GM12873 (cell line): Measurements from ENCODE around the gene WWC2.

ENCODE experiments used
- CTCF ChIP-seq: IDR thresholded peaks from 2 replicates; pipeline ENCODE4 v1.5.1; 2012; ENCODE audit warnings: low read depth, mild to moderate bottlenecking, moderate library complexity, low read length, control low read depth; ENCODE audit not compliant: insufficient read depth; ENCODE audit errors: missing control alignments

The WWC2 gene

GRCh38 chr4:183356173-183356830, 257.2 kb downstream of the WWC2 start:
- no peak for TF ChIP-seq CTCF

- no peak for TF ChIP-seq CTCF
Measured at GRCh38 chr4:183356931-183357675, 258.0 kb downstream of the WWC2 start.

GRCh38 chr4:183358215-183358755, 259.2 kb downstream of the WWC2 start:
- no peak for TF ChIP-seq CTCF

- no peak for TF ChIP-seq CTCF
Measured at GRCh38 chr4:183360161-183360919, 261.3 kb downstream of the WWC2 start.

GRCh38 chr4:183362036-183362435, 263.0 kb downstream of the WWC2 start:
- TF ChIP-seq CTCF, result no peak

GRCh38 chr4:183362916-183363542, 264.0 kb downstream of the WWC2 start:
- TF ChIP-seq CTCF, result no peak
